ENCODE data around the gene GSC2.

The GSC2 gene

GRCh38 chr22:19115628-19116027 is 34.5 kb downstream of the GSC2 start:
- Mint-ChIP-seq H3K27me3 (ENCODE audit: low read depth) (no peaks in the 10 kb centered on the region), H3K4me1 (peaks cover 64% of the 10 kb centered on the region), H3K4me3 (peak overlapping the region in 1 of 3 experiments; percentile 27), H3K27ac (peak overlapping the region in 2 of 3 experiments; percentile 25 to 63), H3K9me3 (no peaks in the 10 kb centered on the region), H3K36me3 (ENCODE audit: low read depth) (peaks cover 7% of the 10 kb centered on the region)
- no peak for TF ChIP-seq CTCF (IDR thresholded peaks at IDR 0.05; ENCODE audit: unreplicated experiment in 3 of 3)

DNA sequence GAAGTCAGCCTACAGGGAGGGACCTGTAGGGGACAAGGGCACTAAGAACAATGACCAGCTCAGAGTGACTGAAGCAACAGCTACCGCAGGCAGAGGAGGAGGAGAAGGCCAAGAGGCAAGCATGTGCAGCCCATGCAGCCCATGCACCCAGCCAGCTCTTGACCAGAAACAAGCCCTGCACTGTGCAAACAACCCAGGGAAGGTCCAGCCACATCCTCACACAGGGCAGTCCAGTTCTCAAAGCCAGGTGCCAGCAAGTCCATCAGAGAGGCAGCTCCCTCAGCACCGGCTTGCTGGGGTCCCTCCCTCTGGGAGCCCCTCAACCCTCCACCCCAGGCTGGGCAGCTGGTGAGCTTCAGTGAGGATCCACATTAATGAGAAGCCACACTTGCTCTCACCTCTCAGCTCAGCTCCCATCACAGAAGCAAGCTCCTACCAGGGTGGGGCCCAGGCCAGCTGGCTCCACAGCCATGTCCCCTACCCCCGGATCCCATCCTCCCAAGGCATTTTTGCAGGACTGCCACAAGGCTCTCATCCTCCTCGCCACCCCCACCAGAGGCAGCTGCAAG is 35.0 kb downstream of the GSC2 start:
- peaks cover 61% of the 10 kb centered on the region for H3K4me1 Mint-ChIP-seq
- no peaks in the 10 kb centered on the region for H3K9me3 Mint-ChIP-seq
- peak overlapping the region in 2 of 3 experiments; percentile 25 to 63 for H3K27ac Mint-ChIP-seq
- H3K36me3 Mint-ChIP-seq (ENCODE audit: low read depth): peaks cover 7% of the 10 kb centered on the region
- TF ChIP-seq CTCF (IDR thresholded peaks at IDR 0.05; ENCODE audit: unreplicated experiment in 3 of 3): no peak
- H3K27me3 Mint-ChIP-seq (ENCODE audit: low read depth): no peaks in the 10 kb centered on the region
- peak overlapping the region in 1 of 3 experiments; percentile 30 for H3K4me3 Mint-ChIP-seq

DNA sequence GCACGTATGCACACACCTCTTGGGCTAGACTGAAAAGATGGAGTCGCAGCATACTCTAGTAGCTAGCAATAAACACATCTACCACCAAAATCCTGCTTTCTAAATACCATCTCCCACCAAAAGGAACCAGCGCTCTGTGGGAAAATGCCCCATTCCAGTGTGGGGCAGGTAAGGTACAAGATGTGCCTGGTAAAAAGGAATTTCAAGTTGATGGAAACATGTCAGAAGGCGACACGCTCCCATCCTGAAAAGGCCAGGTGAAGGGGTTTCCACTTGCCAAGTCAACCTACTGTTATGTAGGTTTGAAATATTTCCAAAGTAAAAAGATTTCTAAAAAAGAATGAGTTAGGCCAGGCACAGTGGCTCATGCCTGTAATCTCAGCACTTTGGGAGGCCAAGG is 36.7 kb downstream of the GSC2 start:
- peaks cover 7% of the 10 kb centered on the region for H3K36me3 Mint-ChIP-seq (ENCODE audit: low read depth)
- H3K27ac Mint-ChIP-seq: no peak overlapping the region
- H3K9me3 Mint-ChIP-seq: no peaks in the 10 kb centered on the region
- H3K4me1 Mint-ChIP-seq: peaks cover 65% of the 10 kb centered on the region
- no peaks in the 10 kb centered on the region for H3K27me3 Mint-ChIP-seq (ENCODE audit: low read depth)
- no peak overlapping the region for H3K4me3 Mint-ChIP-seq
- no peak for TF ChIP-seq CTCF (IDR thresholded peaks at IDR 0.05; ENCODE audit: unreplicated experiment in 3 of 3)

DNA sequence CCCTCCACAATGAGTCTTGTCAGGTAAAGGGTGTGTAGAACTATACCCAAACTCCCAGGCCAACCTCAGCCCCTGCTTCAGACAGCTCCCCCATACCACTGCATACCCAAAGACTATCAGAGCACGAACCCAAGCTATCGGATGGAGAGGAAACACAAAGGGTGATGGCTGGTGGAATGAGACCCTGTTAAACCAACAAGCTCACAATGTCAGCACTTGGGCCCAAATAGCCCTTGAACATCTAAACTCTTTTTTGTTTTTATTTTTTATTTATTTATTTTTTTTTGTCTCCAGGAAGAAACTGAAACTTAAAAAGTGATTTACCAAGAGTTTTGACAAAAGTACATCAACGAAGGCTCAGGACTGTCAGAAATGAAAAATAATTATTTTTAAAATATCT is 38.5 kb downstream of the GSC2 start:
- H3K4me1 Mint-ChIP-seq: peaks cover 70% of the 10 kb centered on the region
- no peaks in the 10 kb centered on the region for H3K27me3 Mint-ChIP-seq (ENCODE audit: low read depth)
- H3K36me3 Mint-ChIP-seq (ENCODE audit: low read depth): peaks cover 10% of the 10 kb centered on the region
- no peak overlapping the region for H3K27ac Mint-ChIP-seq
- no peak overlapping the region for H3K4me3 Mint-ChIP-seq
- TF ChIP-seq CTCF (IDR thresholded peaks at IDR 0.05; ENCODE audit: unreplicated experiment in 3 of 3): no peak
- H3K9me3 Mint-ChIP-seq: no peaks in the 10 kb centered on the region

- H3K4me1 Mint-ChIP-seq: peaks cover 69% of the 10 kb centered on the region
- H3K27me3 Mint-ChIP-seq (ENCODE audit: low read depth): no peaks in the 10 kb centered on the region
- no peak overlapping the region for H3K27ac Mint-ChIP-seq
- no peak overlapping the region for H3K4me3 Mint-ChIP-seq
- peaks cover 10% of the 10 kb centered on the region for H3K36me3 Mint-ChIP-seq (ENCODE audit: low read depth)
- no peaks in the 10 kb centered on the region for H3K9me3 Mint-ChIP-seq
- TF ChIP-seq CTCF (IDR thresholded peaks at IDR 0.05; ENCODE audit: unreplicated experiment in 3 of 3): no peak
Observed at GRCh38 chr22:19111140-19111539, 39.0 kb downstream of the GSC2 start.

GRCh38 chr22:19110646-19111045 is 39.4 kb downstream of the GSC2 start:
- H3K36me3 Mint-ChIP-seq (ENCODE audit: low read depth): peaks cover 7% of the 10 kb centered on the region
- no peaks in the 10 kb centered on the region for H3K27me3 Mint-ChIP-seq (ENCODE audit: low read depth)
- no peaks in the 10 kb centered on the region for H3K9me3 Mint-ChIP-seq
- peaks cover 68% of the 10 kb centered on the region for H3K4me1 Mint-ChIP-seq
- no peak overlapping the region for H3K27ac Mint-ChIP-seq
- no peak for TF ChIP-seq CTCF (IDR thresholded peaks at IDR 0.05; ENCODE audit: unreplicated experiment in 3 of 3)
- no peak overlapping the region for H3K4me3 Mint-ChIP-seq
